ENCODE measurements around the gene CUTC. TPM values are rescaled to one million over a fixed set of nuclear protein-coding genes. Genes with fewer than 3 reads are reported as not detected.

The CUTC gene, protein sequence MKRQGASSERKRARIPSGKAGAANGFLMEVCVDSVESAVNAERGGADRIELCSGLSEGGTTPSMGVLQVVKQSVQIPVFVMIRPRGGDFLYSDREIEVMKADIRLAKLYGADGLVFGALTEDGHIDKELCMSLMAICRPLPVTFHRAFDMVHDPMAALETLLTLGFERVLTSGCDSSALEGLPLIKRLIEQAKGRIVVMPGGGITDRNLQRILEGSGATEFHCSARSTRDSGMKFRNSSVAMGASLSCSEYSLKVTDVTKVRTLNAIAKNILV
- polyA plus RNA-seq = 26.4 TPM
- long read RNA-seq, donor 1, transcript CUTC-202 (9 exons, 1,346 nt) = major isoform, 5 of 43 reads
- long read RNA-seq, donor 1, partial matches to known transcripts = 35 of 43 reads
- long read RNA-seq, donor 1, other reads (novel, unspliced or antisense) = 0 of 43 reads
- long read RNA-seq, donor 2, transcript CUTC-203 (8 exons, 831 nt) = major isoform, 5 of 13 reads
- long read RNA-seq, donor 2, partial matches to known transcripts = 7 of 13 reads
- long read RNA-seq, donor 2, other reads (novel, unspliced or antisense) = 0 of 13 reads
- long read RNA-seq, donor 3 = 0 reads
- long read RNA-seq, donor 4, partial matches to known transcripts = 0 of 1 reads
- long read RNA-seq, donor 4, other reads (novel, unspliced or antisense) = 0 of 1 reads
- long read RNA-seq, donor 5, partial matches to known transcripts = 5 of 14 reads
- long read RNA-seq, donor 5, other reads (novel, unspliced or antisense) = 6 of 14 reads
- long read RNA-seq, donor 6, partial matches to known transcripts = 6 of 19 reads
- long read RNA-seq, donor 6, other reads (novel, unspliced or antisense) = 7 of 19 reads
- long read RNA-seq, donor 7, partial matches to known transcripts = 0 of 10 reads
- long read RNA-seq, donor 7, other reads (novel, unspliced or antisense) = 6 of 10 reads
- long read RNA-seq, donor 8, transcript CUTC-202 (9 exons, 1,346 nt) = major isoform, 6 of 11 reads
- long read RNA-seq, donor 8, transcript CUTC-203 (8 exons, 831 nt) = minor isoform, 5 of 11 reads
- long read RNA-seq, donor 8, partial matches to known transcripts = 0 of 11 reads
- long read RNA-seq, donor 8, other reads (novel, unspliced or antisense) = 0 of 11 reads
- long read RNA-seq, donor 9, transcript CUTC-202 (9 exons, 1,346 nt) = major isoform, 5 of 24 reads
- long read RNA-seq, donor 9, transcript CUTC-203 (8 exons, 831 nt) = major isoform, 5 of 24 reads
- long read RNA-seq, donor 9, partial matches to known transcripts = 14 of 24 reads
- long read RNA-seq, donor 9, other reads (novel, unspliced or antisense) = 0 of 24 reads
- long read RNA-seq, donor 10, transcript CUTC-202 (9 exons, 1,346 nt) = major isoform, 8 of 11 reads
- long read RNA-seq, donor 10, partial matches to known transcripts = 0 of 11 reads
- long read RNA-seq, donor 10, other reads (novel, unspliced or antisense) = 0 of 11 reads
- long read RNA-seq, donor 11, partial matches to known transcripts = 0 of 5 reads
- long read RNA-seq, donor 11, other reads (novel, unspliced or antisense) = 0 of 5 reads

DNA sequence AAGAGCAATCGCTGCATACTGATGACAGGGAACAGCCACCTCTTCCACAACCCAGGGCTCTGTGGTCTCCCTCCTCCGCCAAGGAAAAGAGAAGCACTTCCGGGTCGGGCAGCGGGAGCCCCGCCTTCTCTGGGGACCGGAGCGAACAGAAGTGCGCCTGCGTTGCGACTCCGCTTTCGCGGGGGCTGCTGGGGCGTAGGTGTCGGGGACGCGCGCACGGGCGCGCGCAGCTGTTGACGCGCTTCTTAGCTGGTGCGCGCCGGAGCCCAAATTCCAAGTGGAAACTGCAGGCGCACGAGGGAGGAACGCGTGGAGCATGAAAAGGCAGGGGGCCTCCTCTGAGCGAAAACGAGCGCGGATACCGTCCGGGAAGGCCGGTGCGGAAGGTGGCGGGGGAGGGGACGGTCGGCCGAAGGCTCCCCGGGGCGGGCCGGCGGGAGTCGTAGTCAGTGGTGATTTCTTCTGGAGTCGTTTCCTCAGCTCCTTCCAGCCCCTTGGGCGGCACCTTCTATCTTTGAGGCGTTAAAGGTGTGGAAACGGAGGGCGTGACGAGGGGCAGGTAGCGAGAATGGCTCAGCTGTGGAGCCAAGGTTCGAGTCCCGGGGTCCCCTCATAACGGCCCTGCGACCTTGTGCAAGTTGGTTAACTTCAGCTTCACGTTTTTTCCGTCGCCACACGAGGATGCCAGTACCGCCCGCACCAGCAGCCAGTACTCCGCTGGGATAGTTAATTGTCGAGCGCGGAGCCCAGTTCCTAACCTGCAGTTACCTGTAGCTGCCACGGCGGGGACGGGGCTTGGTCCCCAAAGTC is at the start of gene CUTC, which contains the start of gene COX15:
CUTC (plus strand) TSS at position 202 of the 810 bp plus-strand sequence; CDS start at position 317, 115 bp downstream.
COX15 (minus strand) TSS at position 95 of the 810 bp plus-strand sequence; CDS start at position 17, 78 bp downstream.
- H3K36me3 ChIP-seq (ENCODE audit: control insufficient read depth, insufficient read depth, low read length) = peaks cover 15% of the 10 kb centered on the region
- peak; percentile 98 to 99 for DNase-seq
- H3K4me3 ChIP-seq (ENCODE audit: low read length) = peak within 1 kb of the TSS; percentile 91
- H3K27ac ChIP-seq (ENCODE audit: low read length) = peak within 1 kb of the TSS; percentile 92
- WGBS (ENCODE audit: insufficient coverage, low lambda C conversion rate) = no CpG with 5 or more reads among the region's 73 CpGs
- H3K9me3 ChIP-seq (ENCODE audit: control insufficient read depth, low read depth, low read length) = no peaks in the 10 kb centered on the region
- peaks cover 6% of the 10 kb centered on the region for H3K4me1 ChIP-seq (ENCODE audit: control insufficient read depth, insufficient read depth, low read length)
- H3K27me3 ChIP-seq (ENCODE audit: control insufficient read depth, insufficient read depth, low read length) = no peaks in the 10 kb centered on the region

DNA sequence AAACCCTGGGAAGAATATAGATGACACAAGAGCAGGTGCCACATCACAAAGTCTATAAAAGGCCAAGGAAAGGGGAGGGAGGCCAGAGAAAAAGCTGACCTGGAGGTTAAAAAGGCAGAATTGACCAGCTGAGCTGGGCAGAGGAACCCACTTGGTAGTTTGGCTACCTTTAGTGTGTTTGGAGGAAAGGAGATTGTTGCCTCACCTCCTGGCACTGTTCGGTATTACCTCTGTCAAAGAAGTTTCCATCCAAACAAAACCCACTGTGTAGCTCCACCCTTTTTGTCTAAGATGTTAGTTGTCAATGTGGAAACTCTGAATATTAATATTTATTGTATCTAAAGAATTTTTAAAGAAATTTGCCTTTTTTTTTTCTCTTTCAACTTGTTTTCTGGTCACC is 49.3 kb upstream of the CUTC start:
- no peak for DNase-seq
- Histone ChIP-seq H3K27ac (ENCODE audit: low read length) (no peak overlapping the region), H3K4me3 (ENCODE audit: low read length) (no peak overlapping the region), H3K27me3 (ENCODE audit: control insufficient read depth, insufficient read depth, low read length) (no peaks in the 10 kb centered on the region), H3K4me1 (ENCODE audit: control insufficient read depth, insufficient read depth, low read length) (no peaks in the 10 kb centered on the region), H3K36me3 (ENCODE audit: control insufficient read depth, insufficient read depth, low read length) (peaks cover 44% of the 10 kb centered on the region), H3K9me3 (ENCODE audit: control insufficient read depth, low read depth, low read length) (no peaks in the 10 kb centered on the region)
- no CpG with 5 or more reads among the region's 1 CpG for WGBS (ENCODE audit: insufficient coverage, low lambda C conversion rate)

DNA sequence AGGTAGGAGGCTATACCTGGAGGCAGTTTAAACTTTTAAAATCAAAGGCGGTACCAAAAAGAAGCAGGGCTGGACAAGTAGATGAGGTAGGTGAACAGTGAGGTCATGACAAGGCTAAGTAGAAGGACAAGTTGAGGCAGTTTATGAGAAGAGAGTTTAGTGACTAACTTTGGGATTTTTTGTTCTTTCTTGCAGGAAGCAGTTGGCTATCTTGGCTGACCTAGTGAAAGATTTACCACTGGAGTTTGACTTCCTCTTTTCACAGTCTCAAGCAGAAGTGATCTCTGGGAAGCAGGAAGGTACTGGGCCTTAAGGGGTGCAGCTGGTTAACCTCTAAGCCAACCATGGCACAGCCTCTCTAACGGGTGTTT is 46.5 kb upstream of the CUTC start:
- no peak overlapping the region for H3K4me3 ChIP-seq (ENCODE audit: low read length)
- H3K9me3 ChIP-seq (ENCODE audit: control insufficient read depth, low read depth, low read length) = no peaks in the 10 kb centered on the region
- 100% methylated on average over 1 of the region's 2 CpGs for WGBS (ENCODE audit: insufficient coverage, low lambda C conversion rate)
- no peak overlapping the region for H3K27ac ChIP-seq (ENCODE audit: low read length)
- H3K27me3 ChIP-seq (ENCODE audit: control insufficient read depth, insufficient read depth, low read length) = no peaks in the 10 kb centered on the region
- no peak for DNase-seq
- peaks cover 31% of the 10 kb centered on the region for H3K36me3 ChIP-seq (ENCODE audit: control insufficient read depth, insufficient read depth, low read length)
- H3K4me1 ChIP-seq (ENCODE audit: control insufficient read depth, insufficient read depth, low read length) = no peaks in the 10 kb centered on the region

DNA sequence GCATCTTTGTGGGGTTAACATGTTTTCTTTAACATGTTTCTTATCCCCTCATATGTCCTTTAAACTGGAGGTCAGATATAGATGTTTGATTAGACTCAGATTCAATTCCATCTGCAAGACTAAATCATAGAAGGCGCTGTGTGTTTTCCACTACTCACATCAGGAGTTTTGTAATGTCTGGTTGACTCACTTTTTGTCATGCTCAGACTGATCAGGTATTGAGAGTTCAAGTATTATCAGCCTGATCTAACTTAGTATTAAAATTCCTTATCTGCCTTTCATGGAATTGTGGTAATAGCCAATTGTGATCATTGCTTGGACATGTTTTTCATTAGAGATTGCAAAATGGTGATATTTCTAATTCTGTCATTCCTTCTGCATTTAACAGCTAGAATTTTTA is 42.6 kb upstream of the CUTC start:
- Histone ChIP-seq H3K36me3 (ENCODE audit: control insufficient read depth, insufficient read depth, low read length) (peaks cover 39% of the 10 kb centered on the region), H3K4me3 (ENCODE audit: low read length) (no peak overlapping the region), H3K27me3 (ENCODE audit: control insufficient read depth, insufficient read depth, low read length) (no peaks in the 10 kb centered on the region), H3K4me1 (ENCODE audit: control insufficient read depth, insufficient read depth, low read length) (no peaks in the 10 kb centered on the region), H3K27ac (ENCODE audit: low read length) (no peak overlapping the region), H3K9me3 (ENCODE audit: control insufficient read depth, low read depth, low read length) (no peaks in the 10 kb centered on the region)
- DNase-seq = no peak
- no CpG with 5 or more reads among the region's 1 CpG for WGBS (ENCODE audit: insufficient coverage, low lambda C conversion rate)

DNA sequence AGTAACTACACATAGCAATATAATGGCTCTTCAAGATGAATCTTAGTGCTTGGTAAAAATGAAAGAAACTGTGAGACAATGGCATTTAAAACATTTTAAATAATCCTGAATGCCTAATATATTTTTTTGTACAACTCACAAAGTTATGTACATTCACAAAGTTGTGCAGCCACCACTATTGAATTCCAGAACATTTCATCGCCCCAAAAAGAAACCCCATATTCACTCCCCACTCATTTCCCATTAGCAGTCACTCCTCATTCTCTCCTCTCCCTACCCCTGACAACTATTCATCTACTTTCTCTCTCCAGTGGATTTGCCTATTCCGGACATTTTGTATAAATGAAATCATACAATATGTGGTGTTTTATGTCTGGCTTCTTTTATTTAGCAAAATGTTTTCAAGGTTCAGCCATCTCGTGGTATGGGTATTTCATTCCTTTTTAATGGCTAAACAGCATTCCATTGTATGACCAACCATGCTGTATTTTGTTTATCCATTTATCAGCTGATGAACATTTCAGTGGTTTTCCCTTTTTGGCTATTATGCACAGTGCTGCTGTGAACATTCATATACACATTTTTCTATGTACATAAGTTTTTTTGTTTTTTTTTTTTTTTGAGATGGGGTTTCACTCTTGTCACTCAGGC is 38.0 kb upstream of the CUTC start:
- 73% methylated on average over 2 of the region's 3 CpGs for WGBS (ENCODE audit: insufficient coverage, low lambda C conversion rate)
- Histone ChIP-seq H3K4me1 (ENCODE audit: control insufficient read depth, insufficient read depth, low read length) (no peaks in the 10 kb centered on the region), H3K36me3 (ENCODE audit: control insufficient read depth, insufficient read depth, low read length) (peaks cover 65% of the 10 kb centered on the region), H3K4me3 (ENCODE audit: low read length) (no peak overlapping the region), H3K9me3 (ENCODE audit: control insufficient read depth, low read depth, low read length) (no peaks in the 10 kb centered on the region), H3K27me3 (ENCODE audit: control insufficient read depth, insufficient read depth, low read length) (no peaks in the 10 kb centered on the region), H3K27ac (ENCODE audit: low read length) (no peak overlapping the region)
- no peak for DNase-seq

DNA sequence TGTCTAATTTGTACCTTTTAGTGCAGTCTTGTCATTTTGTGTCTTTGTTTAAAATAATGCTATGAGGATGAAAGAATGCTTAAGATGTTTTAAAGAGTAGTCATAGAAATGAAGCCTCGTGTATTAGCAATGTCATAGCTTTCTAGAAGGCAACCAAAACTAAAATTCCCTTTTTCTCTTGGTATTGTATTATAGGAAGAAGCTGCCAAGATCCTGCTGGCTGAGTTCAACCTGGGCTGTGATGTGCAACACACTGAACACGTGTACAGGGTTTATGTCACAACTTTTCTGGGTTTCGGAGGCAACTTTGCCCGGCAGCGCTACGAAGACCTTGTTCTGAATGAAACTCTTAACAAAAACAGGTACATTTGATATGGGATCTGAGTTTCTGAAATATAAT is 36.3 kb upstream of the CUTC start:
- no peaks in the 10 kb centered on the region for H3K4me1 ChIP-seq (ENCODE audit: control insufficient read depth, insufficient read depth, low read length)
- no CpG with 5 or more reads among the region's 6 CpGs for WGBS (ENCODE audit: insufficient coverage, low lambda C conversion rate)
- DNase-seq = no peak
- no peak overlapping the region for H3K27ac ChIP-seq (ENCODE audit: low read length)
- H3K9me3 ChIP-seq (ENCODE audit: control insufficient read depth, low read depth, low read length) = no peaks in the 10 kb centered on the region
- H3K36me3 ChIP-seq (ENCODE audit: control insufficient read depth, insufficient read depth, low read length) = peaks cover 76% of the 10 kb centered on the region
- no peaks in the 10 kb centered on the region for H3K27me3 ChIP-seq (ENCODE audit: control insufficient read depth, insufficient read depth, low read length)
- no peak overlapping the region for H3K4me3 ChIP-seq (ENCODE audit: low read length)

DNA sequence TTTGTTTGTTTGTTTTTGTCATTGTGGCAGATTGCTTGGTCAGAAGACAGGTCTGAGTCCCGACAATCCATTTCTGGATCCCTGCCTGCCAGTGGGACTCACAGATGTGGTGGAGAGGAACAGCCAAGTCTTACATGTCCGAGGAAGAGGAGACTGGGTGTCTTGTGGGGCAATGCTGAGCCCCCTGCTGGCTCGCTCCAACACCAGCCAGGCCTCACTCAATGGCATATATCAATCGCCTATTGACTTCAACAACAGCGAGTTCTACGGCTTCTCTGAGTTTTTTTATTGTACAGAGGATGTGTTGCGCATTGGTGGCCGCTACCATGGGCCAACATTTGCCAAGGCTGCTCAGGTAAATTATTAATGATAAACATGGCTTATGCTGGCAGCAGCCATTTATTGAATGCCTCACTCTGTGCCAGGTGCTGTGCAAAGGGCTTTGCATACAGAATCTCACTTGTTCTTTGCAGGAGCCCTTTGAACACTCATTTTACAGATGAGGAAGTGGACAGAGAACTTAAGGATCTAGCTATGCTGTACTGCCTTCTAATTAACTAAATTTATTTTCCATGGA is 33.4 kb upstream of the CUTC start:
- Histone ChIP-seq H3K27me3 (ENCODE audit: control insufficient read depth, insufficient read depth, low read length) (no peaks in the 10 kb centered on the region), H3K9me3 (ENCODE audit: control insufficient read depth, low read depth, low read length) (no peaks in the 10 kb centered on the region), H3K36me3 (ENCODE audit: control insufficient read depth, insufficient read depth, low read length) (peaks cover 76% of the 10 kb centered on the region), H3K27ac (ENCODE audit: low read length) (no peak overlapping the region), H3K4me1 (ENCODE audit: control insufficient read depth, insufficient read depth, low read length) (no peaks in the 10 kb centered on the region), H3K4me3 (ENCODE audit: low read length) (no peak overlapping the region)
- DNase-seq = no peak
- WGBS (ENCODE audit: insufficient coverage, low lambda C conversion rate) = 80% methylated on average over 2 of the region's 8 CpGs

DNA sequence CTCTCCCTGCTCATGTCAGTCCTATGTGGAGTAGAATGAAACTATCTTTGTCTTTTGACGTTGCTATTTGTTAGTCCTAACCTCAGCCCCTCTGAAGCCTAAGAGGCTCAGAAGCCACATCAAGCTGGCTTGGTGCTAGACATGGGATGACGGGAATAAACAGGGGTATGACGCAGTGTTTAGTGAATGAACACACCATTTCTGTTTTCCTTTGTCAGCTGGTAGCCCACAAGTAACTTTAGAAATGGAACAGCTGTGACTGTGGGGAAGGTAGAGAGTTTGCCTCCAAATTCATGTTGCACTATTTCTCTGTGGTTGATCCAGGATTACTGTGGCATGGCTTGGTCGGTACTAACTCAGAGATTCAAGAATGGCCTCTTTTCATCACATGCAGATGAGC is 31.4 kb upstream of the CUTC start:
- Histone ChIP-seq H3K4me3 (ENCODE audit: low read length) (no peak overlapping the region), H3K4me1 (ENCODE audit: control insufficient read depth, insufficient read depth, low read length) (no peaks in the 10 kb centered on the region), H3K36me3 (ENCODE audit: control insufficient read depth, insufficient read depth, low read length) (peaks cover 95% of the 10 kb centered on the region), H3K9me3 (ENCODE audit: control insufficient read depth, low read depth, low read length) (no peaks in the 10 kb centered on the region), H3K27ac (ENCODE audit: low read length) (no peak overlapping the region), H3K27me3 (ENCODE audit: control insufficient read depth, insufficient read depth, low read length) (no peaks in the 10 kb centered on the region)
- no peak for DNase-seq
- WGBS (ENCODE audit: insufficient coverage, low lambda C conversion rate) = 100% methylated on average over 1 of the region's 4 CpGs
